Psoas muscle (tissue), 8 donors: ENCODE data around the gene FUT7. TPM values are rescaled to one million over a fixed set of nuclear protein-coding genes. Genes with fewer than 3 reads are reported as not detected.

ENCODE experiments used
- ATAC-seq, 4 donors: fragments of 200-7000 bp; cut with Tn5 transposase; one replicate each; pipeline ENCODE4 v1.9.1; 2020; ENCODE audit warnings: moderate library complexity in 3 of 4, mild to moderate bottlenecking in 2 of 4
- DNase-seq, 2 donors: peaks; one replicate each; pipeline ENCODE4 v3.0.0-alpha.2; 2020
- H3K27ac ChIP-seq: fragments of 200-600 bp; one replicate; pipeline ENCODE4 v1.8.0; 2022
- H3K27me3 ChIP-seq, 3 donors: fragments of 200-600 bp in 1 of 3; one replicate each; pipeline versions ENCODE4 v1.6.1 to v1.8.0; 2013 to 2022; ENCODE audit warnings: low read length in 2 of 3, mild to moderate bottlenecking in 2 of 3, moderate library complexity in 1 of 3; ENCODE audit not compliant: insufficient read depth in 3 of 3
- H3K36me3 ChIP-seq, 2 donors: fragments of 200-600 bp in 1 of 2; one replicate each; pipeline versions ENCODE4 v1.6.1 to v1.8.0; 2013 to 2022; ENCODE audit warnings: low read depth in 1 of 2, mild to moderate bottlenecking in 1 of 2, moderate library complexity in 1 of 2; ENCODE audit not compliant: insufficient read depth in 1 of 2
- H3K4me1 ChIP-seq: fragments of 200-600 bp; one replicate; pipeline ENCODE4 v1.8.0; 2022
- H3K4me3 ChIP-seq: fragments of 200-600 bp; one replicate; pipeline ENCODE4 v1.8.0; 2022; ENCODE audit warnings: mild to moderate bottlenecking
- H3K9me3 ChIP-seq: fragments of 200-600 bp; one replicate; pipeline ENCODE4 v1.8.0; 2022
- WGBS, 3 donors: extraction: QIAGEN DNeasy Blood & Tissue Kit; methylation state at CpG; one replicate each; pipeline versions ENCODE4 v1.1.6 to v1.1.7; 2013; 5-methylcytosine and 5-hydroxymethylcytosine counted together
- intact Hi-C, 2 donors: fragments of 100-400 bp; cut with DNase I; formaldehyde crosslinking; loops; one replicate each; pipeline versions ENCODE4 v1.11.0 to v1.14.2; 2022
- polyA plus RNA-seq, 3 donors: library from polyadenylated mRNA; stranded (reverse); fragments of 200-250 nt; gene quantifications; one replicate each; pipeline ENCODE4 v1.2.3, GENCODE V29; 2013
- total RNA-seq, 4 donors: library from RNA; stranded (reverse); fragmentation: NEBNext Ultra II Directional in 2 of 4; extraction: Animal tissue kit (Norgen Biotek cat#: 25700) in 2 of 4; gene quantifications; one replicate each; pipeline versions ENCODE4 v1.2.1 to v1.2.4, GENCODE V29; 2021 to 2023
- TF ChIP-seq, protein P1 (sequence below): fragments of 200-600 bp; IDR thresholded peaks from one replicate; pipeline ENCODE4 v1.8.0; 2022; ENCODE audit warnings: antibody characterized with exemption
- donor health status: healthy with polysubstance abuse.
- donor health status: DM: no; HTN: no; CAD: no; lungs with moderate emphysema.
- donor health status: Bipolar disorder and iron deficiency.
- donor health status: healthy.
- donor health status: DM: yes; HTN: yes; CAD: no.
- donor health status: DM: no; HTN: no; CAD: no.
- donor health status: DM: no; HTN: no; CAD: no.
- donor health status: DM: yes; HTN: yes; CAD: no.

The FUT7 gene
- total and polyA plus RNA-seq, 7 donors: 0.01 to 0.08 (median 0.06) TPM; not detected in 4

DNA sequence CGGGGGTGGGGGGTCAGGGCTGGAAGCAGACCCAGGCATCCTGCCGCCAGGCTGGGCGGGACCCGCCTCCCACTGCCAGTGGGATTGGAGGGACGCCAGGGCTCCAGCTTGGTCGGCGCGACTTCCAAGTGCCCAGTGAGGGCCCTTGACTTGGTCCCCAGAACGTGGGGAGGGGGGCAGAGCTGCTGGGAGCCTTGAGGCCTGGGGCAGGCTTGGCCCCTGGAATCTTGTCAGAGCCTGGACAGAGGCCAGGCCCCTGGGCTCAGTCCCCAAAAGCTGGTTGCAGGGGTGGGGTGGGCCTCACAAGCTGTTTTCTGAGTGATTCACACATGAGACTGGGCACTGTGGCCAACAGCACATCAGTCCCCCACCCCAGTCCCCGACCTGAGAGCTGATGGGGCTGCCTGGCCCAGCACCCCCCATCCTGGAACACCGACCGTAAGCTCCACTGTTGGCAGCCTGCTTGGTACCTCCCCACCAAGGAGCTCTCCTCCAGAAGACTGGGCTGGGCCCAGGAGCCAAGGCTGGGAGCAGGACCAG lies 36.0 kb downstream of the FUT7 start:
- Histone ChIP-seq H3K9me3 (no peaks in the 10 kb centered on the region), H3K27ac (no peak overlapping the region), H3K27me3 (peaks cover 0 to 19% (median 17%) of the 10 kb centered on the region in 3 donors), H3K4me1 (peaks cover 10% of the 10 kb centered on the region), H3K36me3 (peaks cover 0 to 11% of the 10 kb centered on the region in 2 donors), H3K4me3 (no peak overlapping the region)
- ATAC-seq (no peak), DNase-seq (no peak)
- intact Hi-C loops: no loop called here
- TF ChIP-seq, protein P1, sequence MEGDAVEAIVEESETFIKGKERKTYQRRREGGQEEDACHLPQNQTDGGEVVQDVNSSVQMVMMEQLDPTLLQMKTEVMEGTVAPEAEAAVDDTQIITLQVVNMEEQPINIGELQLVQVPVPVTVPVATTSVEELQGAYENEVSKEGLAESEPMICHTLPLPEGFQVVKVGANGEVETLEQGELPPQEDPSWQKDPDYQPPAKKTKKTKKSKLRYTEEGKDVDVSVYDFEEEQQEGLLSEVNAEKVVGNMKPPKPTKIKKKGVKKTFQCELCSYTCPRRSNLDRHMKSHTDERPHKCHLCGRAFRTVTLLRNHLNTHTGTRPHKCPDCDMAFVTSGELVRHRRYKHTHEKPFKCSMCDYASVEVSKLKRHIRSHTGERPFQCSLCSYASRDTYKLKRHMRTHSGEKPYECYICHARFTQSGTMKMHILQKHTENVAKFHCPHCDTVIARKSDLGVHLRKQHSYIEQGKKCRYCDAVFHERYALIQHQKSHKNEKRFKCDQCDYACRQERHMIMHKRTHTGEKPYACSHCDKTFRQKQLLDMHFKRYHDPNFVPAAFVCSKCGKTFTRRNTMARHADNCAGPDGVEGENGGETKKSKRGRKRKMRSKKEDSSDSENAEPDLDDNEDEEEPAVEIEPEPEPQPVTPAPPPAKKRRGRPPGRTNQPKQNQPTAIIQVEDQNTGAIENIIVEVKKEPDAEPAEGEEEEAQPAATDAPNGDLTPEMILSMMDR: no peak
- 10 to 21% (median 21%) methylated on average over 12 of the region's 12 CpGs for WGBS, 3 donors

DNA sequence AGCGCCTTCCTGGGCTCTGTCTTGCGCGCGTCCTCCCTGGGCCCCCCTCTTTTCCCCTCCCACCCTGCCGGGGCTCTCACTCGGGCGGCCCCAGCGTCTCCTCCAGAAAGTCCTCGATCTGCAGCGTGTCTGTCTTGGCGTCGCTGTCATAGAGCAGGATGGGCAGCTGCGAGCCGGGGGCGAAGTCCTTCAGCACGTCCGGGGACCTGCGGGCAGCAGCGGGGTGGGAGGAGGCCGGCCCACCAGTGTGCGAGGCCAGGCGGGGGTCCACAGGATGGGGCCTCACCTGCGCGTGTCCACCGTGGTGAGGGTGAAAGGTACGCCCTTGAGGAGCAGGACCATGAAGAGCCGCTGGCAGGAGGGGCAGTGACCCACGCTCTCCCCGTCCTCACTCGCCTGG lies 36.5 kb downstream of the FUT7 start:
- TF ChIP-seq, protein P1: no peak
- WGBS, 3 donors: 21 to 26% (median 24%) methylated on average over 22 to 30 of the region's 30 CpGs
- peaks cover 0 to 19% (median 17%) of the 10 kb centered on the region in 3 donors for H3K27me3 ChIP-seq
- no peak for ATAC-seq
- intact Hi-C loops: no loop called here
- H3K9me3 ChIP-seq: no peaks in the 10 kb centered on the region
- no peak overlapping the region for H3K27ac ChIP-seq
- peaks cover 0 to 11% of the 10 kb centered on the region in 2 donors for H3K36me3 ChIP-seq
- no peak overlapping the region for H3K4me3 ChIP-seq
- H3K4me1 ChIP-seq: peaks cover 10% of the 10 kb centered on the region
- DNase-seq: no peak

DNA sequence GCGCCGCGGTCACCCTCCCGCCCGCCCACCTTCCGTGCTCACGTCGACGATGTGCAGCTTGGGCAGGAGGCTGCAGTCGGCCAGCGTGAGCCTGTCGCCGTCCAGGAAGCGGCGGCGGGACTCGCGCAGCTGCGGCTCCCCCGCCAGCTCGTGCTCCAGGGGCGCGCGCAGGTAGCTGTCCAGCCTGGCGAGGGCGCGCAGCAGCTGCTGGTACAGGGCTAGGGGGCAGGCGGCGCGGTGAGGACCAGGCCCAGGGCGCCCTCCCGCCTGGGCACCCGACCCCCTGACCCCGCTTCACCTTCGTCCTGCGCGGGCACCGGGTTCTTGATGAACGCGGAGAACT lies 37.0 kb downstream of the FUT7 start:
- ATAC-seq (no peak), DNase-seq (no peak)
- H3K27me3 ChIP-seq: peaks cover 0 to 19% (median 17%) of the 10 kb centered on the region in 3 donors
- peaks cover 0 to 11% of the 10 kb centered on the region in 2 donors for H3K36me3 ChIP-seq
- TF ChIP-seq, protein P1: no peak
- WGBS, 3 donors: 51 to 61% (median 59%) methylated on average over 29 to 40 of the region's 40 CpGs
- peaks cover 10% of the 10 kb centered on the region for H3K4me1 ChIP-seq
- intact Hi-C loops: loop anchor here in 1 of 2 donors (5.0 kb wide), 1 partner anchor 48 kb away; the partner anchor contains the start of gene C8G
- H3K27ac ChIP-seq: no peak overlapping the region
- no peak overlapping the region for H3K4me3 ChIP-seq
- no peaks in the 10 kb centered on the region for H3K9me3 ChIP-seq

DNA sequence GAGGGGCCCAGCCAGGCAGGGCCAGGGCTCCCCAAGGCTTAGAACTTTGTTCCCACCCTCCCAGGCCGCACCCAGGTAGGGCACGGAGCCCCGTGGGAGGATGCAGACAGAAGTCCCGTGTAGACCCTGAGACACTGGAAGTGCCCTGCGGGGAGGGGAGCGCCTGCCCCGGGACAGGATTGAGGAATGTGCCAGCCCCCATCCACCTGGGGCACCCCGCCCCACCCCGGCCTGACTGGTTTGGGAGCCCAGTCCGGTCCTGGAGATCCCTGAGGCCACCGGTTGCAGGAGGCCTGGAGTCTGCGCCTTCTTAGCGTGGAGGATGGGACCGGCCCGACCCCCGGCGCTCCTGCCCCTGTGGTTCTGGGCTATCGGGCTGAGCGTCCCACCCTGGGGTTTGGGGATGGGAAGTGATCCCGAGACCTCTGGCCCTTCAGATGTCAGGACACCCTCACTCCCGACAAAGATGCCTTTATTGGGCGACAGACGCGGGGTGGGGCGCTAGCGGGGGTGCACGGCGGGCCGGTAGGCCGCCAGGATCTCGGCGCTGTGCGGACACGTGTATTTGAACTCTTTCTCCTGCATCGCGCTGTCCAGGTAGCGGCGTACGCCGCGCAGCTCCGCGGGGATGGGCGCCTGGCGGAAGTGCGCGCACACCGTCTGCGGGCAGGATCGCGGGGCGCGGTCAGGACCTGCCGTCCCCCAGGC lies 37.6 kb downstream of the FUT7 start:
- 71 to 82% (median 77%) methylated on average over 45 to 54 of the region's 54 CpGs for WGBS, 3 donors
- ATAC-seq (no peak), DNase-seq (no peak)
- Histone ChIP-seq H3K27me3 (peaks cover 0 to 19% (median 17%) of the 10 kb centered on the region in 3 donors), H3K4me1 (peaks cover 10% of the 10 kb centered on the region), H3K27ac (no peak overlapping the region), H3K9me3 (no peaks in the 10 kb centered on the region), H3K36me3 (peaks cover 0 to 11% of the 10 kb centered on the region in 2 donors), H3K4me3 (no peak overlapping the region)
- intact Hi-C loops: loop anchor here in 1 of 2 donors (5.0 kb wide), 1 partner anchor 47 kb away; the partner anchor contains the start of gene C8G
- TF ChIP-seq, protein P1: no peak
